HG02981 (cell line): ENCODE results near the gene PRRG1.
"Not testable (repeated sequence)": the region's sequence is repeated elsewhere in the genome, so short reads cannot be mapped to it uniquely, and the experiment has no call there.

Experiments used
- ATAC-seq: cut with Tn5 transposase; IDR thresholded peaks from one replicate; pipeline ENCODE4 v1.9.1; 2021; ENCODE audit warnings: mild to moderate bottlenecking, moderate library complexity; ENCODE audit not compliant: unreplicated experiment

PRRG1 gene

GRCh38 chrX:37462346-37462745, 113.2 kb downstream of the PRRG1 start:
- ATAC-seq = no peak

- ATAC-seq = no peak
Observed at GRCh38 chrX:37468124-37468739, 119.1 kb downstream of the PRRG1 start.

- ATAC-seq = no peak
Observed at GRCh38 chrX:37470711-37471110, 121.5 kb downstream of the PRRG1 start.

- no peak for ATAC-seq
Observed at GRCh38 chrX:37472836-37473235, 123.7 kb downstream of the PRRG1 start.

GRCh38 chrX:37474478-37474877, 125.3 kb downstream of the PRRG1 start:
- ATAC-seq = no peak

- ATAC-seq = no peak
Observed at GRCh38 chrX:37476571-37477170, 127.5 kb downstream of the PRRG1 start.

- ATAC-seq = not testable (repeated sequence)
Observed at GRCh38 chrX:37484335-37484734, 135.2 kb downstream of the PRRG1 start.

- no peak for ATAC-seq
Observed at GRCh38 chrX:37485429-37485828, 136.3 kb downstream of the PRRG1 start.

- no peak for ATAC-seq
Observed at GRCh38 chrX:37487271-37487670, 138.1 kb downstream of the PRRG1 start.

- no peak for ATAC-seq
Observed at GRCh38 chrX:37488323-37488722, 139.2 kb downstream of the PRRG1 start.

GRCh38 chrX:37491686-37492085, 142.5 kb downstream of the PRRG1 start:
- ATAC-seq = no peak

GRCh38 chrX:37495760-37496159, 146.6 kb downstream of the PRRG1 start:
- ATAC-seq = not testable (repeated sequence)

GRCh38 chrX:37497126-37497525, 148.0 kb downstream of the PRRG1 start:
- ATAC-seq = not testable (repeated sequence)

- ATAC-seq = not testable (repeated sequence)
Observed at GRCh38 chrX:37498323-37498722, 149.2 kb downstream of the PRRG1 start.

GRCh38 chrX:37499649-37500048, 150.5 kb downstream of the PRRG1 start:
- not testable (repeated sequence) for ATAC-seq

- ATAC-seq = no peak
Observed at GRCh38 chrX:37504991-37505390, 155.8 kb downstream of the PRRG1 start.
